ENCODE results near the gene SEMA5A. TPM values are rescaled to one million over a fixed set of nuclear protein-coding genes. Genes with fewer than 3 reads are reported as not detected.
A peak's percentile ranks its signal among the peaks of the same experiment; 100 is the strongest.

SEMA5A gene
- total RNA-seq, 6 experiments from 2014 or later = 3.1 to 12.6 (median 5.7) TPM

GRCh38 chr5:9500625-9501024, 45.2 kb downstream of the SEMA5A start:
- Histone ChIP-seq H3K27me3 (no peaks in the 10 kb centered on the region), H3K4me3 (no peak overlapping the region), H3K27ac (no peak overlapping the region), H3K4me1 (no peaks in the 10 kb centered on the region), H3K9me3 (no peaks in the 10 kb centered on the region), H3K36me3 (no peaks in the 10 kb centered on the region)
- WGBS (ENCODE audit: insufficient coverage, low coverage, low lambda C conversion rate, missing lambda C conversion rate) = 71% methylated on average over 2 of the region's 2 CpGs
- no peak for ATAC-seq
- TF ChIP-seq CTCF (IDR thresholded peaks at IDR 0.05) (no peak), POLR2A (IDR thresholded peaks at IDR 0.05) (no peak)
- intact Hi-C loops (cut with DNase I) = no loop called here
- no peak for DNase-seq

- TF ChIP-seq POLR2A (IDR thresholded peaks at IDR 0.05) (no peak), CTCF (IDR thresholded peaks at IDR 0.05) (no peak)
- no peak overlapping the region for H3K4me3 ChIP-seq
- no peaks in the 10 kb centered on the region for H3K27me3 ChIP-seq
- H3K4me1 ChIP-seq = no peaks in the 10 kb centered on the region
- intact Hi-C loops (cut with DNase I) = no loop called here
- 84% methylated on average over 3 of the region's 4 CpGs for WGBS (ENCODE audit: insufficient coverage, low coverage, low lambda C conversion rate, missing lambda C conversion rate)
- DNase-seq (no peak), ATAC-seq (no peak)
- no peaks in the 10 kb centered on the region for H3K36me3 ChIP-seq
- H3K9me3 ChIP-seq = no peaks in the 10 kb centered on the region
- no peak overlapping the region for H3K27ac ChIP-seq
Observed at GRCh38 chr5:9500193-9500592, 45.7 kb downstream of the SEMA5A start.

GRCh38 chr5:9499498-9499876, 46.4 kb downstream of the SEMA5A start:
- ATAC-seq (no peak), DNase-seq (no peak)
- Histone ChIP-seq H3K27ac (no peak overlapping the region), H3K36me3 (no peaks in the 10 kb centered on the region), H3K4me3 (no peak overlapping the region), H3K9me3 (no peaks in the 10 kb centered on the region), H3K4me1 (no peaks in the 10 kb centered on the region), H3K27me3 (no peaks in the 10 kb centered on the region)
- TF ChIP-seq CTCF (IDR thresholded peaks at IDR 0.05) (no peak), POLR2A (IDR thresholded peaks at IDR 0.05) (no peak)
- WGBS (ENCODE audit: insufficient coverage, low coverage, low lambda C conversion rate, missing lambda C conversion rate) = 92% methylated on average over 1 of the region's 1 CpG
- intact Hi-C loops (cut with DNase I) = loop anchor here in 1 of 2 donors (10.0 kb wide), 1 partner anchor 145 kb away; no protein-coding TSS in a partner anchor

GRCh38 chr5:9498541-9499497, 47.1 kb downstream of the SEMA5A start:
- intact Hi-C loops (cut with DNase I) = loop anchor here in 1 of 2 donors (10.0 kb wide), 1 partner anchor 144 kb away; no protein-coding TSS in a partner anchor
- no peaks in the 10 kb centered on the region for H3K9me3 ChIP-seq
- ATAC-seq = peak; percentile 61 to 83 (median 80)
- H3K27me3 ChIP-seq = no peaks in the 10 kb centered on the region
- H3K4me3 ChIP-seq = no peak overlapping the region
- no peaks in the 10 kb centered on the region for H3K4me1 ChIP-seq
- H3K27ac ChIP-seq = no peak overlapping the region
- peak in 1 of 3 donors; percentile 57 for DNase-seq
- no peak for TF ChIP-seq POLR2A (IDR thresholded peaks at IDR 0.05)
- TF ChIP-seq CTCF (IDR thresholded peaks at IDR 0.05) = peak; percentile 61 to 67 (median 65)
- 60% methylated on average over 12 of the region's 14 CpGs for WGBS (ENCODE audit: insufficient coverage, low coverage, low lambda C conversion rate, missing lambda C conversion rate)
- H3K36me3 ChIP-seq = no peaks in the 10 kb centered on the region
